SK-N-SH treated with all-trans-retinoic acid at 6 μM for 48 hours (cell line): ENCODE data around the gene AOPEP.

ENCODE experiments used
- ATAC-seq: fragments of 200-7000 bp; cut with Tn5 transposase; 3 replicates; pipeline ENCODE4 v1.9.1; 2020; ENCODE audit warnings: mild to moderate bottlenecking, moderate library complexity
- ARNTL ChIP-seq: fragments of 450-650 bp; formaldehyde crosslinking; IDR thresholded peaks from 2 replicates; pipeline ENCODE4 v1.5.0; 2020; ENCODE audit warnings: low read depth, mild to moderate bottlenecking, moderate library complexity, borderline replicate concordance
- BACH2 ChIP-seq: fragments of 250-450 bp; sonication (Bioruptor Pico); IDR thresholded peaks from 2 replicates; pipeline ENCODE4 v1.9.0; 2021; ENCODE audit warnings: mild to moderate bottlenecking, borderline replicate concordance
- ESRRG ChIP-seq: fragments of 250-450 bp; sonication (Bioruptor Pico); IDR thresholded peaks from 2 replicates; pipeline ENCODE4 v1.6.1; 2021; ENCODE audit warnings: mild to moderate bottlenecking
- GLIS3 ChIP-seq: fragments of 250-450 bp; sonication (Bioruptor Pico); IDR thresholded peaks from 2 replicates; pipeline ENCODE4 v1.5.0; 2020; ENCODE audit warnings: mild to moderate bottlenecking, moderate library complexity
- ISL1 ChIP-seq: fragments of 250-450 bp; sonication (Bioruptor Pico); IDR thresholded peaks from 2 replicates; pipeline ENCODE4 v2.1.2; 2022; ENCODE audit warnings: mild to moderate bottlenecking, moderate library complexity
- OSR1 ChIP-seq: fragments of 250-450 bp; sonication (Bioruptor Pico); IDR thresholded peaks from 2 replicates; pipeline ENCODE4 v1.8.0; 2022; ENCODE audit warnings: moderate library complexity, mild to moderate bottlenecking, inconsistent platforms
- PPARA ChIP-seq: fragments of 250-450 bp; sonication (Bioruptor Pico); IDR thresholded peaks from 2 replicates; pipeline ENCODE4 v1.5.0; 2020; ENCODE audit warnings: mild to moderate bottlenecking, borderline replicate concordance
- RARB ChIP-seq: fragments of 250-450 bp; sonication (Bioruptor Pico); IDR thresholded peaks from 2 replicates; pipeline ENCODE4 v1.8.0; 2021; ENCODE audit warnings: mild to moderate bottlenecking, moderate library complexity
- TCF4 ChIP-seq: fragments of 250-450 bp; sonication (Bioruptor Pico); IDR thresholded peaks from 2 replicates; pipeline ENCODE4 v1.8.0; 2021; ENCODE audit warnings: mild to moderate bottlenecking, moderate library complexity, borderline replicate concordance
- TOX ChIP-seq: fragments of 250-450 bp; sonication (Bioruptor Pico); IDR thresholded peaks from 2 replicates; pipeline ENCODE4 v1.8.0; 2021; ENCODE audit warnings: mild to moderate bottlenecking, moderate library complexity, borderline replicate concordance
- ZC3H10 ChIP-seq: fragments of 250-450 bp; sonication (Bioruptor Pico); IDR thresholded peaks from 2 replicates; pipeline ENCODE4 v1.5.1; 2021; ENCODE audit warnings: mild to moderate bottlenecking, moderate library complexity
- ZFP3 ChIP-seq: fragments of 250-450 bp; sonication (Bioruptor Pico); IDR thresholded peaks from 2 replicates; pipeline ENCODE4 v1.5.0; 2020; ENCODE audit warnings: mild to moderate bottlenecking, moderate library complexity
- ZFP30 ChIP-seq: fragments of 450-650 bp; formaldehyde crosslinking; IDR thresholded peaks from 2 replicates; pipeline ENCODE4 v1.5.0; 2022; ENCODE audit warnings: mild to moderate bottlenecking, moderate library complexity
- ZNF565 ChIP-seq: fragments of 450-650 bp; formaldehyde crosslinking; conservative IDR thresholded peaks from 2 replicates; pipeline ENCODE4 v1.5.0; 2020; ENCODE audit warnings: low read depth, mild to moderate bottlenecking, moderate library complexity
- ZNF70 ChIP-seq: fragments of 450-650 bp; formaldehyde crosslinking; IDR thresholded peaks from 2 replicates; pipeline ENCODE4 v1.5.0; 2020; ENCODE audit warnings: mild to moderate bottlenecking, moderate library complexity
- ZNF8 ChIP-seq: fragments of 450-650 bp; formaldehyde crosslinking; IDR thresholded peaks from 2 replicates; pipeline ENCODE4 v1.5.0; 2020; ENCODE audit warnings: mild to moderate bottlenecking, moderate library complexity
- TF ChIP-seq, protein P1 (sequence below): fragments of 250-450 bp; sonication (Bioruptor Pico); IDR thresholded peaks from 2 replicates; pipeline ENCODE4 v1.5.1; 2020; ENCODE audit warnings: low read depth, mild to moderate bottlenecking, moderate library complexity
- TF ChIP-seq, protein P2 (sequence below): fragments of 250-450 bp; sonication (Bioruptor Pico); IDR thresholded peaks from 2 replicates; pipeline ENCODE4 v1.8.0; 2020; ENCODE audit warnings: mild to moderate bottlenecking, moderate library complexity, borderline replicate concordance
- TF ChIP-seq, protein P3 (sequence below): fragments of 250-450 bp; sonication (Bioruptor Pico); IDR thresholded peaks from 2 replicates; pipeline ENCODE4 v1.5.1; 2021; ENCODE audit warnings: mild to moderate bottlenecking, moderate library complexity

The AOPEP gene

DNA sequence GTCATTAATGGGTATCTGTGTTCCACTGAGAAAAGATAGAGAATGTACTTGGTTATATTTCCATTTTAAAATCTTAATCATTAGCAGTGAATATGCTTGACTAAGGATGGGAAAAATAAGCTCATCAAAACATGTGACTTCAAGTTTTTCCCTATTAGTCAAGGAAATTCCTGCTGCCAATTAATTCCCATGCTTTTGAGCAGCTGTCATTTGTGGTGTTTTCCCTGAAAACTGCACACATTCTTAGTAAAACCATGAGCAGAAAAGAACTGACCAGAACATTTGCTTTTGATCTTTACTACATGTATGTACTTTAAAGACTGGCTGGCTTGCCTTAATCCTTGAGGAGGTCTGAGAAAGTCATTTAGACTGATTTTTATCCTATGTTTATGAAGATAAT lies 75.2 kb downstream of the AOPEP start:
- TF ChIP-seq, protein P1, sequence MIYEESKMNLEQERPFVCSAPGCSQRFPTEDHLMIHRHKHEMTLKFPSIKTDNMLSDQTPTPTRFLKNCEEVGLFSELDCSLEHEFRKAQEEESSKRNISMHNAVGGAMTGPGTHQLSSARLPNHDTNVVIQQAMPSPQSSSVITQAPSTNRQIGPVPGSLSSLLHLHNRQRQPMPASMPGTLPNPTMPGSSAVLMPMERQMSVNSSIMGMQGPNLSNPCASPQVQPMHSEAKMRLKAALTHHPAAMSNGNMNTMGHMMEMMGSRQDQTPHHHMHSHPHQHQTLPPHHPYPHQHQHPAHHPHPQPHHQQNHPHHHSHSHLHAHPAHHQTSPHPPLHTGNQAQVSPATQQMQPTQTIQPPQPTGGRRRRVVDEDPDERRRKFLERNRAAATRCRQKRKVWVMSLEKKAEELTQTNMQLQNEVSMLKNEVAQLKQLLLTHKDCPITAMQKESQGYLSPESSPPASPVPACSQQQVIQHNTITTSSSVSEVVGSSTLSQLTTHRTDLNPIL (CRISPR knock-in tag), result no peak
- TF ChIP-seq TCF4, result no peak
- TF ChIP-seq RARB (CRISPR knock-in tag), result no peak
- TF ChIP-seq TOX (CRISPR knock-in tag), result no peak
- no peak for TF ChIP-seq BACH2 (CRISPR knock-in tag)
- no peak for TF ChIP-seq ZFP3 (CRISPR knock-in tag)
- TF ChIP-seq, all 23 proteins: peak for 0
- ATAC-seq, result no peak; the same call in 2 of the 3 replicates

DNA sequence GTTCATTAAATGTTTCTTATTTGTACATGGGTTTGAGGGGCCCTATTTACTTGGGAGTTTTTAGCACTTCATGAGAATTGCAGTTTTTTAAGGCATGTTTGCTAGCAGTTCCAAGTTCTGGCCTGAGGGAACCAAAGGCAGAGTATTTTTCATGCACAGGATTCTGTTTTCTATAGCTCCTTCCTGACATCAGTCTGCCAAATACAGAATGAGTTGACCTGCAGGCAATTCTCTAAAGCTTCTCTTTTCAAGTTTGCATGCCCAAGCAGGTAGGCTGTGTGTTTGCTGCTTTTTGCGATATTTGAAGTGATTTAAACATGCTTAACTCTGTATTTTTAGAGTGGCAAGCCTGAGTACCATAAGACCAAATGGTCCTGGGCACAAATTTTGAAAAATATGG lies 75.8 kb downstream of the AOPEP start:
- no peak for ATAC-seq
- TF ChIP-seq ZC3H10 (CRISPR knock-in tag), result no peak
- TF ChIP-seq ZNF565, result no peak
- TF ChIP-seq, protein P2, sequence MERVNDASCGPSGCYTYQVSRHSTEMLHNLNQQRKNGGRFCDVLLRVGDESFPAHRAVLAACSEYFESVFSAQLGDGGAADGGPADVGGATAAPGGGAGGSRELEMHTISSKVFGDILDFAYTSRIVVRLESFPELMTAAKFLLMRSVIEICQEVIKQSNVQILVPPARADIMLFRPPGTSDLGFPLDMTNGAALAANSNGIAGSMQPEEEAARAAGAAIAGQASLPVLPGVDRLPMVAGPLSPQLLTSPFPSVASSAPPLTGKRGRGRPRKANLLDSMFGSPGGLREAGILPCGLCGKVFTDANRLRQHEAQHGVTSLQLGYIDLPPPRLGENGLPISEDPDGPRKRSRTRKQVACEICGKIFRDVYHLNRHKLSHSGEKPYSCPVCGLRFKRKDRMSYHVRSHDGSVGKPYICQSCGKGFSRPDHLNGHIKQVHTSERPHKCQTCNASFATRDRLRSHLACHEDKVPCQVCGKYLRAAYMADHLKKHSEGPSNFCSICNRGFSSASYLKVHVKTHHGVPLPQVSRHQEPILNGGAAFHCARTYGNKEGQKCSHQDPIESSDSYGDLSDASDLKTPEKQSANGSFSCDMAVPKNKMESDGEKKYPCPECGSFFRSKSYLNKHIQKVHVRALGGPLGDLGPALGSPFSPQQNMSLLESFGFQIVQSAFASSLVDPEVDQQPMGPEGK (CRISPR knock-in tag), result no peak
- TF ChIP-seq ARNTL (CRISPR knock-in tag), result no peak
- TF ChIP-seq PPARA, result no peak
- TF ChIP-seq TOX (CRISPR knock-in tag), result no peak
- TF ChIP-seq ZNF8, result no peak
- TF ChIP-seq ESRRG (CRISPR knock-in tag), result no peak
- no peak for TF ChIP-seq ZFP30
- no peak for TF ChIP-seq TCF4
- no peak for TF ChIP-seq ISL1
- TF ChIP-seq, protein P1 (CRISPR knock-in tag), result no peak
- TF ChIP-seq, protein P3, sequence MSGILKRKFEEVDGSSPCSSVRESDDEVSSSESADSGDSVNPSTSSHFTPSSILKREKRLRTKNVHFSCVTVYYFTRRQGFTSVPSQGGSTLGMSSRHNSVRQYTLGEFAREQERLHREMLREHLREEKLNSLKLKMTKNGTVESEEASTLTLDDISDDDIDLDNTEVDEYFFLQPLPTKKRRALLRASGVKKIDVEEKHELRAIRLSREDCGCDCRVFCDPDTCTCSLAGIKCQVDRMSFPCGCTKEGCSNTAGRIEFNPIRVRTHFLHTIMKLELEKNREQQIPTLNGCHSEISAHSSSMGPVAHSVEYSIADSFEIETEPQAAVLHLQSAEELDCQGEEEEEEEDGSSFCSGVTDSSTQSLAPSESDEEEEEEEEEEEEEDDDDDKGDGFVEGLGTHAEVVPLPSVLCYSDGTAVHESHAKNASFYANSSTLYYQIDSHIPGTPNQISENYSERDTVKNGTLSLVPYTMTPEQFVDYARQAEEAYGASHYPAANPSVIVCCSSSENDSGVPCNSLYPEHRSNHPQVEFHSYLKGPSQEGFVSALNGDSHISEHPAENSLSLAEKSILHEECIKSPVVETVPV (CRISPR knock-in tag), result no peak
- TF ChIP-seq ZNF70 (CRISPR knock-in tag), result no peak

DNA sequence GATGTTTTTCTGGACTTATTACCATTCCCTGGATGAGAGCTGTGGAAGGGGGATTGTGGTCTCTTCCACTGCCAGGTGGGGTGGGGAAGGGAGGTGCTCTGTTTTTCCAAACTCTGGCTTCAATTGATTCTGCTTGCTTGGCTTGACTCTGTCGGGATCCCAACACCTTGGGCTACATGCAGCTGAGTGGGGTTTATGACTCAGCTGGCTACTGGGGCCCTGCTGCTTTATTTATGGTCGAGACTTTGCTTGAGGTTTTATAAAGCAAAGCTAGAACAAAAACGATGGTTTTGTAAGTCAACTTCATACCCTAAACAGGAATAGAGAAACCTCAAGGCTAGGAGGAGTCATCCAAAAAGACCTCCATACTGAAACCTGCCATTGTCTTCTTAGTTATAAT lies 76.3 kb downstream of the AOPEP start:
- no peak for ATAC-seq
- TF ChIP-seq ZFP3 (CRISPR knock-in tag), result no peak
- TF ChIP-seq ESRRG (CRISPR knock-in tag), result no peak
- no peak for TF ChIP-seq TOX (CRISPR knock-in tag)
- no peak for TF ChIP-seq ZFP30
- TF ChIP-seq ZC3H10 (CRISPR knock-in tag), result no peak
- TF ChIP-seq PPARA, result no peak
- no peak for TF ChIP-seq BACH2 (CRISPR knock-in tag)
- TF ChIP-seq ARNTL (CRISPR knock-in tag), result no peak
- TF ChIP-seq OSR1 (CRISPR knock-in tag), result no peak
- TF ChIP-seq ZNF70 (CRISPR knock-in tag), result no peak
- no peak for TF ChIP-seq GLIS3 (CRISPR knock-in tag)
- TF ChIP-seq, protein P2 (CRISPR knock-in tag), result no peak
- TF ChIP-seq, protein P3 (CRISPR knock-in tag), result no peak
- TF ChIP-seq, all 23 proteins: peak for 0
